Loucy (cell line): ENCODE data around the gene LRRC15.

Source experiments
- H2AFZ ChIP-seq: fragments of 200-600 bp; sonication (generic); 2 replicates; pipeline ENCODE4 v1.6.0; 2016; ENCODE audit warnings: antibody characterized with exemption, mild to moderate bottlenecking, low read length, moderate library complexity
- H3F3A ChIP-seq: fragments of 200-600 bp; 2 replicates; pipeline ENCODE4 v1.6.0; 2016; ENCODE audit warnings: antibody characterized with exemption, low read depth, mild to moderate bottlenecking
- H3K27me3 ChIP-seq: fragments of 200-600 bp; sonication (generic); 2 replicates; pipeline ENCODE4 v1.6.1; 2014; ENCODE audit warnings: low read length, mild to moderate bottlenecking; ENCODE audit not compliant: insufficient read depth, poor library complexity, severe bottlenecking
- H3K36me3 ChIP-seq: fragments of 200-600 bp; sonication (generic); 2 replicates; pipeline ENCODE4 v1.6.1; 2016; ENCODE audit warnings: low read length; ENCODE audit not compliant: insufficient read depth
- H3K4me1 ChIP-seq: fragments of 200-600 bp; sonication (generic); 2 replicates; pipeline ENCODE4 v1.5.1; 2014; ENCODE audit warnings: low read length, mild to moderate bottlenecking; ENCODE audit not compliant: insufficient read depth, poor library complexity, severe bottlenecking
- H3K4me2 ChIP-seq: fragments of 200-600 bp; sonication (generic); 2 replicates; pipeline ENCODE4 v1.6.0; 2014; ENCODE audit warnings: antibody characterized with exemption, low read length, low read depth, mild to moderate bottlenecking; ENCODE audit not compliant: poor library complexity, severe bottlenecking
- H3K4me3 ChIP-seq: fragments of 200-600 bp; sonication (generic); 2 replicates; pipeline ENCODE4 v1.5.1; 2014; ENCODE audit warnings: low read length, mild to moderate bottlenecking, mixed read lengths; ENCODE audit not compliant: poor library complexity, severe bottlenecking
- H3K79me2 ChIP-seq: fragments of 200-600 bp; sonication (generic); 2 replicates; pipeline ENCODE4 v1.6.1; 2014; ENCODE audit warnings: low read length; ENCODE audit not compliant: insufficient read depth
- H3K9ac ChIP-seq: fragments of 200-600 bp; sonication (generic); 2 replicates; pipeline ENCODE4 v1.6.0; 2014; ENCODE audit warnings: mild to moderate bottlenecking, low read depth, low read length, moderate library complexity; ENCODE audit not compliant: poor library complexity, severe bottlenecking
- H3K9me2 ChIP-seq: fragments of 200-600 bp; sonication (generic); replicated peaks from 2 replicates; pipeline ENCODE4 v1.6.1; 2016; ENCODE audit warnings: low read depth, low read length, mixed read lengths
- H3K9me3 ChIP-seq: fragments of 200-600 bp; sonication (generic); 2 replicates; pipeline ENCODE4 v1.6.1; 2014; ENCODE audit warnings: mild to moderate bottlenecking, antibody characterized with exemption, low read length, low read depth; ENCODE audit not compliant: insufficient read depth
- H4K20me1 ChIP-seq: fragments of 200-600 bp; sonication (generic); 2 replicates; pipeline ENCODE4 v1.6.0; 2014; ENCODE audit warnings: antibody characterized with exemption, low read length, mild to moderate bottlenecking; ENCODE audit not compliant: insufficient read depth, poor library complexity, severe bottlenecking
- EZH2phosphoT487 ChIP-seq: fragments of 200-600 bp; IDR thresholded peaks from 2 replicates; pipeline ENCODE4 v1.6.1; 2018; ENCODE audit warnings: antibody characterized with exemption, mild to moderate bottlenecking, moderate library complexity, borderline replicate concordance
- TF ChIP-seq, protein P1 (sequence below): fragments of 200-600 bp; sonication (generic); conservative IDR thresholded peaks from 2 replicates; pipeline ENCODE4 v1.5.1; 2014; ENCODE audit warnings: mild to moderate bottlenecking, antibody characterized with exemption, low read length

The LRRC15 gene

DNA sequence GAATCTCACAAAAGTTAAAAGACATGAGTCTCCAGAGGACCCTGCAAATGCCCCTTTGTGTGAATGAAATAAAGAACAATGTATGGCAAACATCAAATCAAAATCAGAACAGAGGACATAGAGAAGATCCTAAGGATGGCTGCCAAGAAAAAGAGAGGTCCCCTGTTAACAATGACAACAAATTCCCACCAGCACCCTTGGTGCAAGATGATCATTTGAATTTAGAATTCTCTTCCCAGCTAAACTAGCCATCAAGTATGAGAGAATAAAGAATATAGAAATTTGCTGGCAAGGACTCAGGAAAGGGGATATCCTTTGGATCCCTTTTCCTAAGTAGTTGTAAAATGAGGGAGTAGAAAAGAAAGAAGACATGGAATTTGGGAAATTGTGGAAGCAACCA lies 21.3 kb upstream of the LRRC15 start:
- H3K9ac ChIP-seq = no peak overlapping the region
- no peak for TF ChIP-seq EZH2phosphoT487
- TF ChIP-seq, protein P1, sequence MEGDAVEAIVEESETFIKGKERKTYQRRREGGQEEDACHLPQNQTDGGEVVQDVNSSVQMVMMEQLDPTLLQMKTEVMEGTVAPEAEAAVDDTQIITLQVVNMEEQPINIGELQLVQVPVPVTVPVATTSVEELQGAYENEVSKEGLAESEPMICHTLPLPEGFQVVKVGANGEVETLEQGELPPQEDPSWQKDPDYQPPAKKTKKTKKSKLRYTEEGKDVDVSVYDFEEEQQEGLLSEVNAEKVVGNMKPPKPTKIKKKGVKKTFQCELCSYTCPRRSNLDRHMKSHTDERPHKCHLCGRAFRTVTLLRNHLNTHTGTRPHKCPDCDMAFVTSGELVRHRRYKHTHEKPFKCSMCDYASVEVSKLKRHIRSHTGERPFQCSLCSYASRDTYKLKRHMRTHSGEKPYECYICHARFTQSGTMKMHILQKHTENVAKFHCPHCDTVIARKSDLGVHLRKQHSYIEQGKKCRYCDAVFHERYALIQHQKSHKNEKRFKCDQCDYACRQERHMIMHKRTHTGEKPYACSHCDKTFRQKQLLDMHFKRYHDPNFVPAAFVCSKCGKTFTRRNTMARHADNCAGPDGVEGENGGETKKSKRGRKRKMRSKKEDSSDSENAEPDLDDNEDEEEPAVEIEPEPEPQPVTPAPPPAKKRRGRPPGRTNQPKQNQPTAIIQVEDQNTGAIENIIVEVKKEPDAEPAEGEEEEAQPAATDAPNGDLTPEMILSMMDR = no peak
- H2AFZ ChIP-seq = no peak overlapping the region
- H3K27me3 ChIP-seq = no peaks in the 10 kb centered on the region
- 0 out of 2 replicates have a peak, but pooled peaks cover under 1% of the 10 kb centered on the region for H3F3A ChIP-seq
- no peaks in the 10 kb centered on the region for H4K20me1 ChIP-seq
- H3K4me1 ChIP-seq = no peaks in the 10 kb centered on the region
- H3K9me2 ChIP-seq = no peaks in the 10 kb centered on the region
- no peaks in the 10 kb centered on the region for H3K36me3 ChIP-seq
- no peak overlapping the region for H3K4me2 ChIP-seq
- no peaks in the 10 kb centered on the region for H3K79me2 ChIP-seq
- H3K4me3 ChIP-seq = no peak overlapping the region
- no peaks in the 10 kb centered on the region for H3K9me3 ChIP-seq

DNA sequence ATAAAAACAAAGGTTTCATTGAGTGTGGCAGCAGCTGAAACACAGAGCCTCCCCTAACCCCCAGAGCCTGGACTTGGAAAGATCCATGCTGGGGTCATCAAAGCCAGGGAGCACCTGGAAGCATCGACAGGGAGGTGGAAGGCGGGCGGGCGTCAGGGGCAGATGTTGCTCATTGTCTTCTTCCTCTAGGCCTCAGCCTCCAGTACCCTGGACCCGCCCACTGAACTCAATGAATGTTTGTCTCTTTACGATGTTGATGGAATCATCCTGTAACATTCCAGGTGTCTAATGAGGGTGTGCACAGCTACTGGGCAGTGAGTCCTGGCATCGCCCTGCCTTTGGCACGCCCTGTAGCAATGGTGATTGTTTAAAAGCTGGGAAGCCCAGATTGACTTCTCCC lies 19.7 kb upstream of the LRRC15 start:
- H3K4me3 ChIP-seq = no peak overlapping the region
- TF ChIP-seq EZH2phosphoT487 = no peak
- H3K9ac ChIP-seq = no peak overlapping the region
- H4K20me1 ChIP-seq = no peaks in the 10 kb centered on the region
- H3K36me3 ChIP-seq = no peaks in the 10 kb centered on the region
- H3K4me1 ChIP-seq = peaks cover 2% of the 10 kb centered on the region
- no peaks in the 10 kb centered on the region for H3F3A ChIP-seq
- no peak overlapping the region for H3K4me2 ChIP-seq
- no peaks in the 10 kb centered on the region for H3K79me2 ChIP-seq
- H2AFZ ChIP-seq = no peak overlapping the region
- H3K9me3 ChIP-seq = no peaks in the 10 kb centered on the region
- H3K27me3 ChIP-seq = no peaks in the 10 kb centered on the region
- no peaks in the 10 kb centered on the region for H3K9me2 ChIP-seq

DNA sequence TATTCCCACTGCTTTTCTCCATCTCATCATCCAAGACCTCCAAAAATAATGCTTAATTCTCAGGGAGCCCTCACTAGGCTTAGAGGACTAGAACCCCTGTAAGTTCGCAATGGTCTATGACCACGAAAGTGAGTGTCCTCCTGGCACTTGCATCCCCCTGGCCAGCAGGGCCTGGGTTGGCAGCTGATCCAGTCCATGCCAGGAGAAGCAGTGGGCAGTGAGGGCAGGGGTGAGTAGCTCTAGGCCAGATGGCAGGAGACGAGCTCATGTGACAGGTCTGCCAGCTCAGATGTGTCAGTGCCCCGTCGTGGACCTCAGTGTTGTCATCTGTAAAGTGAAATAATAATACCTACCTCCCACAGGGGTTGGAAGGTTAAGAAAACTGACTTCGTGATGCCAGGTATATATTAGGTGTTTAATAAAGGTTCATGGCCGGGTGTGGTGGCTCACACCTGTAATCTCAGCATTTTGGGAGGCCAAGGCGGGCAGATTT lies 18.4 kb upstream of the LRRC15 start:
- H3K9ac ChIP-seq = no peak overlapping the region
- H3K79me2 ChIP-seq = no peaks in the 10 kb centered on the region
- H3K9me3 ChIP-seq = no peaks in the 10 kb centered on the region
- TF ChIP-seq, protein P1 = no peak
- no peak for TF ChIP-seq EZH2phosphoT487
- H3K9me2 ChIP-seq = no peaks in the 10 kb centered on the region
- H3K4me1 ChIP-seq = peaks cover 2% of the 10 kb centered on the region
- no peaks in the 10 kb centered on the region for H3F3A ChIP-seq
- H4K20me1 ChIP-seq = no peaks in the 10 kb centered on the region
- H3K4me2 ChIP-seq = no peak overlapping the region
- no peak overlapping the region for H2AFZ ChIP-seq
- no peaks in the 10 kb centered on the region for H3K27me3 ChIP-seq
- no peaks in the 10 kb centered on the region for H3K36me3 ChIP-seq
- no peak overlapping the region for H3K4me3 ChIP-seq

DNA sequence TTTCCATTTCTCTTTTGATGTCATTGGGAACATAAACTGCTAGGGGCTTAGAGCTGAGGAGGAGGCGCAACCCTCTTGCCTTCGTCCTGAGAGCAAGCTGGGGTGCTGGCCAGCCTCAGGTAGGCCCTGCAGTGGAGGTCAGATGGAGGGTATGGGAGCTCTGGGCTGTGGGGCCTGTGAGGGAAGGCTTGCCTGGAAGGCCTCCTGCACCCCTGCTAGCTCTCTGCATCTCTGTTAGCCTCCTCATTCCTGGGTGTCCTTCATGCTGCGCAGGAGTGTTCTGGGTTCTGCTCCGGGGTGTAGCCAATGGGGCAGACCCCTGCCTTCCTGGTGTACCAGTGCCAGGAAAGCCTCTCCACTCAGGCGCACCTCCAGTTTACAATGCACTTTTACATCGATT lies 17.7 kb upstream of the LRRC15 start:
- no peak overlapping the region for H2AFZ ChIP-seq
- no peak overlapping the region for H3K4me2 ChIP-seq
- no peaks in the 10 kb centered on the region for H3K9me2 ChIP-seq
- H3F3A ChIP-seq = no peaks in the 10 kb centered on the region
- H3K27me3 ChIP-seq = no peaks in the 10 kb centered on the region
- no peak overlapping the region for H3K4me3 ChIP-seq
- no peaks in the 10 kb centered on the region for H3K36me3 ChIP-seq
- no peaks in the 10 kb centered on the region for H4K20me1 ChIP-seq
- no peaks in the 10 kb centered on the region for H3K9me3 ChIP-seq
- no peaks in the 10 kb centered on the region for H3K79me2 ChIP-seq
- H3K9ac ChIP-seq = no peak overlapping the region
- peaks cover 2% of the 10 kb centered on the region for H3K4me1 ChIP-seq
- TF ChIP-seq, protein P1 = no peak
- no peak for TF ChIP-seq EZH2phosphoT487
